Endodermal cell (in vitro differentiated cells): ENCODE measurements around the gene C1orf198. TPM values are rescaled to one million over a fixed set of nuclear protein-coding genes. Genes with fewer than 3 reads are reported as not detected.

Source experiments
- DNase-seq: peaks from one replicate; pipeline ENCODE4 v3.0.0-alpha.2; 2017
- H3K27ac ChIP-seq: 2 replicates; pipeline ENCODE4 v1.5.1; 2013; ENCODE audit warnings: mild to moderate bottlenecking, low read depth, low read length, moderate library complexity
- H3K27me3 ChIP-seq: 2 replicates; pipeline ENCODE4 v1.6.1; 2013; ENCODE audit warnings: mild to moderate bottlenecking, low read length, moderate library complexity; ENCODE audit not compliant: insufficient read depth, control insufficient read depth, poor library complexity, severe bottlenecking
- H3K36me3 ChIP-seq: 2 replicates; pipeline ENCODE4 v1.7.0; 2013; ENCODE audit warnings: mild to moderate bottlenecking, low read length, moderate library complexity; ENCODE audit not compliant: control insufficient read depth, insufficient read depth
- H3K4me1 ChIP-seq: one replicate; pipeline ENCODE4 v1.7.0; 2013; ENCODE audit warnings: low read length; ENCODE audit not compliant: control insufficient read depth, insufficient read depth
- H3K4me3 ChIP-seq: 2 replicates; pipeline ENCODE4 v1.5.1; 2013; ENCODE audit warnings: mild to moderate bottlenecking, low read length, moderate library complexity
- H3K9ac ChIP-seq: 2 replicates; pipeline ENCODE4 v1.6.1; 2013; ENCODE audit warnings: mild to moderate bottlenecking, low read length, moderate library complexity; ENCODE audit not compliant: poor library complexity, severe bottlenecking; ENCODE audit errors: extremely low read depth
- H3K9me3 ChIP-seq: 2 replicates; pipeline ENCODE4 v1.6.1; 2013; ENCODE audit warnings: mild to moderate bottlenecking, low read length, moderate library complexity; ENCODE audit not compliant: control insufficient read depth
- H3K27ac Mint-ChIP-seq: 2 replicates; pipeline ENCODE4 v1.8.0; 2020; ENCODE audit warnings: mixed read lengths
- H3K27me3 Mint-ChIP-seq: 2 replicates; pipeline ENCODE4 v1.8.0; 2021; ENCODE audit warnings: mild to moderate bottlenecking, mixed read lengths; ENCODE audit not compliant: insufficient read depth
- H3K36me3 Mint-ChIP-seq: 2 replicates; pipeline ENCODE4 v1.8.0; 2020; ENCODE audit warnings: low read depth, mixed read lengths
- H3K4me1 Mint-ChIP-seq: 2 replicates; pipeline ENCODE4 v1.8.0; 2020; ENCODE audit warnings: mixed read lengths
- H3K4me3 Mint-ChIP-seq: 2 replicates; pipeline ENCODE4 v1.8.0; 2020; ENCODE audit warnings: mild to moderate bottlenecking, moderate library complexity, mixed read lengths
- H3K9me3 Mint-ChIP-seq: 2 replicates; pipeline ENCODE4 v1.8.0; 2020; ENCODE audit warnings: mild to moderate bottlenecking, mixed read lengths
- CTCF ChIP-seq: fragments of 200-600 bp; sonication (generic); conservative IDR thresholded peaks from 2 replicates; pipeline ENCODE4 v1.5.0; 2021; ENCODE audit warnings: antibody characterized with exemption, mild to moderate bottlenecking
- WGBS, 2 experiments: methylation state at CpG; one replicate each; pipeline versions ENCODE4 v1.1.5 to v1.1.7; 2013; ENCODE audit warnings: missing lambda C conversion rate in 2 of 2, mixed read lengths in 1 of 2; ENCODE audit not compliant: insufficient coverage in 1 of 2, insufficient read length in 1 of 2; 5-methylcytosine and 5-hydroxymethylcytosine counted together
- total RNA-seq, 2 donors: library from RNA; stranded (reverse); fragmentation: NEBNext Ultra II Directional in 1 of 2; extraction: Animal tissue kit (Norgen Biotek cat#: 25700) in 1 of 2; gene quantifications; 2 replicates in 1 of 2; 3 replicates in 1 of 2; pipeline ENCODE4 v1.2.1, GENCODE V29; 2021

Gene C1orf198
- total RNA-seq, 2 donors from 2014 or later, result 37.5 to 44.8 TPM

DNA sequence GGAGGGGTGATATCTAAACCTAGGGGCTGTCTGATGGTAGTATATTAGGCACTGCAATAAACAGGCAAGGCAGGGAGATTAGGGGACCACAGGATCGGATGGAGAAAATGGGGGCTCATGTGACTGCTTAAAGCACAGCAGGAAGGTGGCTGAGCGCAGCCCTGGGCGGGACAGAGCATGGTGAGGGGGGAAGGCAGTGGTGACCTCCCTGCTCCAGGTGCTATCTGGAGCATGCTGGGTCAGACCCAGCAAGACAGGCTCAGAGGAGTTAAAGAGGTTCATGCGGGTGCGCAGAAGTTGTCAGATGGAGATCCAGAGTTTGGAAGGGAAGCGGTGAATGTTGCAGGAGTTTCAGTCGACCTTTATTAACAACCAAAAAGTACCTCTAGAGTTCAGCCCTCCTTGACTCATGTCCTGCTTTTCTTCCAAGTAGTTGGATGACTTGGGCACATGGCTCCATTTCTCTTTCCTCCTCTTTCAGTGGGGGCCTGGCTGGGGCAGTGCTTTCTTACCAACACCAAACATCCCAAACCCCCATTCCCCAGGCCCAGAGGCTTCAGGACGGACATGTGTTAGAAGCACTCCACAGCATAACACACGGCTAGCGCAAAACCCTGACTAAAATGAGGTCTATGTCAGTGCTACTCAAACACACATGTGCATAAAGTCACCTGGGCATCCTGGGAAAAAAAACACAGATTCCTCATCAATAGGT is 79.6 kb downstream of the C1orf198 start:
- H3K27me3 ChIP-seq, result no peaks in the 10 kb centered on the region
- Mint-ChIP-seq H3K4me1 (peaks cover 17% of the 10 kb centered on the region), H3K27me3 (peaks cover 62% of the 10 kb centered on the region), H3K4me3 (no peak overlapping the region), H3K9me3 (peaks cover 2% of the 10 kb centered on the region), H3K27ac (no peak overlapping the region), H3K36me3 (no peaks in the 10 kb centered on the region)
- TF ChIP-seq CTCF, result no peak
- DNase-seq, result peak; percentile 31
- H3K27ac ChIP-seq, result no peak overlapping the region
- no peaks in the 10 kb centered on the region for H3K36me3 ChIP-seq
- no peak overlapping the region for H3K4me3 ChIP-seq
- WGBS, 2 experiments, result 89 to 96% methylated on average over 8 to 10 of the region's 10 CpGs
- no peak overlapping the region for H3K9ac ChIP-seq
- H3K9me3 ChIP-seq, result no peaks in the 10 kb centered on the region
- H3K4me1 ChIP-seq, result no peaks in the 10 kb centered on the region

- Mint-ChIP-seq H3K4me1 (peaks cover 17% of the 10 kb centered on the region), H3K36me3 (no peaks in the 10 kb centered on the region), H3K9me3 (peaks cover 2% of the 10 kb centered on the region), H3K27ac (no peak overlapping the region), H3K27me3 (peaks cover 73% of the 10 kb centered on the region), H3K4me3 (no peak overlapping the region)
- Histone ChIP-seq H3K4me3 (no peak overlapping the region), H3K4me1 (no peaks in the 10 kb centered on the region), H3K27me3 (no peaks in the 10 kb centered on the region), H3K9me3 (no peaks in the 10 kb centered on the region), H3K36me3 (no peaks in the 10 kb centered on the region), H3K9ac (no peak overlapping the region), H3K27ac (no peak overlapping the region)
- no peak for TF ChIP-seq CTCF
- DNase-seq, result peak; percentile 20
- 88 to 97% methylated on average over 3 to 7 of the region's 7 CpGs for WGBS, 2 experiments
These were observed 80.8 kb downstream of the C1orf198 start for GRCh38 chr1:230787471-230787870.

Other genes with a start within 250 kb of the C1orf198 start
- gene COG2, start 226.0 kb downstream of the C1orf198 start, total RNA-seq, result 10 to 100 TPM; 26.1 to 29.7 TPM
- not detected for gene AGT, start 154.4 kb downstream of the C1orf198 start, total RNA-seq
- gene CAPN9, start 121.1 kb downstream of the C1orf198 start, total RNA-seq, result 1 to 10 TPM; 1.1 TPM
- 10 to 100 TPM; 12.4 to 14.5 TPM for gene TTC13, start 110.3 kb upstream of the C1orf198 start, total RNA-seq
- gene ARV1, start 110.6 kb upstream of the C1orf198 start, total RNA-seq, result 10 to 100 TPM in 1 of 2 donors, 1 to 10 TPM in 1; 8.4 to 12.5 TPM
- 10 to 100 TPM; 55.9 to 57.7 TPM for gene FAM89A, start 171.7 kb upstream of the C1orf198 start, total RNA-seq